ENCODE data around the gene SCYGR4. TPM values are rescaled to one million over a fixed set of nuclear protein-coding genes. Genes with fewer than 3 reads are reported as not detected.
A peak's percentile ranks its signal among the peaks of the same experiment; 100 is the strongest.

SCYGR4 gene
- total and polyA plus RNA-seq, 4 donors = 0.51 to 0.57 TPM; not detected in 2

- DNase-seq (ENCODE audit: low read depth in 4 of 6, low spot score in 6 of 6) = no peak
- H3K36me3 ChIP-seq (ENCODE audit: control insufficient read depth, insufficient read depth, low read length) = no peaks in the 10 kb centered on the region
- WGBS (ENCODE audit: insufficient coverage) = no CpG with 5 or more reads among the region's 2 CpGs
- H3K27me3 ChIP-seq (ENCODE audit: control insufficient read depth, insufficient read depth, low read length) = no peaks in the 10 kb centered on the region
- H3K9me3 ChIP-seq (ENCODE audit: control insufficient read depth, insufficient read depth, low read length) = no peaks in the 10 kb centered on the region
- no peaks in the 10 kb centered on the region for H3K4me1 ChIP-seq (ENCODE audit: control insufficient read depth, insufficient read depth, low read length)
- H3K27ac ChIP-seq (ENCODE audit: low read depth, low read length) = no peak overlapping the region
- no peak overlapping the region for H3K4me3 ChIP-seq (ENCODE audit: low read depth, low read length)
These were observed 7.2 kb upstream of the SCYGR4 start for GRCh38 chr2:227610123-227610522.

GRCh38 chr2:227612546-227613271 lies 4.6 kb upstream of the SCYGR4 start:
- H3K4me3 ChIP-seq (ENCODE audit: low read depth, low read length) = no peak overlapping the region
- H3K9me3 ChIP-seq (ENCODE audit: control insufficient read depth, insufficient read depth, low read length) = no peaks in the 10 kb centered on the region
- 83% methylated on average over 5 of the region's 11 CpGs for WGBS (ENCODE audit: insufficient coverage)
- DNase-seq (ENCODE audit: low read depth in 4 of 6, low spot score in 6 of 6) = no peak
- no peaks in the 10 kb centered on the region for H3K4me1 ChIP-seq (ENCODE audit: control insufficient read depth, insufficient read depth, low read length)
- H3K27ac ChIP-seq (ENCODE audit: low read depth, low read length) = no peak overlapping the region
- H3K36me3 ChIP-seq (ENCODE audit: control insufficient read depth, insufficient read depth, low read length) = no peaks in the 10 kb centered on the region
- no peaks in the 10 kb centered on the region for H3K27me3 ChIP-seq (ENCODE audit: control insufficient read depth, insufficient read depth, low read length)

- Histone ChIP-seq H3K36me3 (ENCODE audit: control insufficient read depth, insufficient read depth, low read length) (no peaks in the 10 kb centered on the region), H3K4me1 (ENCODE audit: control insufficient read depth, insufficient read depth, low read length) (no peaks in the 10 kb centered on the region), H3K9me3 (ENCODE audit: control insufficient read depth, insufficient read depth, low read length) (no peaks in the 10 kb centered on the region), H3K4me3 (ENCODE audit: low read depth, low read length) (no peak overlapping the region), H3K27me3 (ENCODE audit: control insufficient read depth, insufficient read depth, low read length) (no peaks in the 10 kb centered on the region), H3K27ac (ENCODE audit: low read depth, low read length) (no peak overlapping the region)
- DNase-seq (ENCODE audit: low read depth in 4 of 6, low spot score in 6 of 6) = no peak
- 92% methylated on average over 2 of the region's 4 CpGs for WGBS (ENCODE audit: insufficient coverage)
These were observed 4.0 kb upstream of the SCYGR4 start for GRCh38 chr2:227613272-227613660.

GRCh38 chr2:227614246-227614645 lies 3.1 kb upstream of the SCYGR4 start:
- no peak overlapping the region for H3K27ac ChIP-seq (ENCODE audit: low read depth, low read length)
- no peak for DNase-seq (ENCODE audit: low read depth in 4 of 6, low spot score in 6 of 6)
- 95% methylated on average over 4 of the region's 4 CpGs for WGBS (ENCODE audit: insufficient coverage)
- H3K4me1 ChIP-seq (ENCODE audit: control insufficient read depth, insufficient read depth, low read length) = no peaks in the 10 kb centered on the region
- H3K36me3 ChIP-seq (ENCODE audit: control insufficient read depth, insufficient read depth, low read length) = no peaks in the 10 kb centered on the region
- H3K4me3 ChIP-seq (ENCODE audit: low read depth, low read length) = no peak overlapping the region
- no peaks in the 10 kb centered on the region for H3K9me3 ChIP-seq (ENCODE audit: control insufficient read depth, insufficient read depth, low read length)
- H3K27me3 ChIP-seq (ENCODE audit: control insufficient read depth, insufficient read depth, low read length) = no peaks in the 10 kb centered on the region

GRCh38 chr2:227614740-227615139 lies 2.6 kb upstream of the SCYGR4 start, which contains the start of gene SCYGR3:
TSS of gene SCYGR3 (minus strand) at chr2:227614840. CDS start at chr2:227614840, 0 bp downstream.
- Histone ChIP-seq H3K36me3 (ENCODE audit: control insufficient read depth, insufficient read depth, low read length) (no peaks in the 10 kb centered on the region), H3K4me3 (ENCODE audit: low read depth, low read length) (no peak within 1 kb of the TSS), H3K9me3 (ENCODE audit: control insufficient read depth, insufficient read depth, low read length) (no peaks in the 10 kb centered on the region), H3K27me3 (ENCODE audit: control insufficient read depth, insufficient read depth, low read length) (no peaks in the 10 kb centered on the region), H3K4me1 (ENCODE audit: control insufficient read depth, insufficient read depth, low read length) (no peaks in the 10 kb centered on the region), H3K27ac (ENCODE audit: low read depth, low read length) (no peak within 1 kb of the TSS)
- no peak for DNase-seq (ENCODE audit: low read depth in 4 of 6, low spot score in 6 of 6)
- no CpG with 5 or more reads among the region's 4 CpGs for WGBS (ENCODE audit: insufficient coverage)

- no peak for DNase-seq (ENCODE audit: low read depth in 4 of 6, low spot score in 6 of 6)
- 70% methylated on average over 2 of the region's 4 CpGs for WGBS (ENCODE audit: insufficient coverage)
- H3K36me3 ChIP-seq (ENCODE audit: control insufficient read depth, insufficient read depth, low read length) = no peaks in the 10 kb centered on the region
- H3K27me3 ChIP-seq (ENCODE audit: control insufficient read depth, insufficient read depth, low read length) = no peaks in the 10 kb centered on the region
- H3K9me3 ChIP-seq (ENCODE audit: control insufficient read depth, insufficient read depth, low read length) = no peaks in the 10 kb centered on the region
- no peak overlapping the region for H3K27ac ChIP-seq (ENCODE audit: low read depth, low read length)
- no peaks in the 10 kb centered on the region for H3K4me1 ChIP-seq (ENCODE audit: control insufficient read depth, insufficient read depth, low read length)
- no peak overlapping the region for H3K4me3 ChIP-seq (ENCODE audit: low read depth, low read length)
These were observed 2.1 kb upstream of the SCYGR4 start for GRCh38 chr2:227615181-227615580.

- Histone ChIP-seq H3K4me1 (ENCODE audit: control insufficient read depth, insufficient read depth, low read length) (no peaks in the 10 kb centered on the region), H3K27me3 (ENCODE audit: control insufficient read depth, insufficient read depth, low read length) (no peaks in the 10 kb centered on the region), H3K4me3 (ENCODE audit: low read depth, low read length) (no peak overlapping the region), H3K27ac (ENCODE audit: low read depth, low read length) (no peak overlapping the region), H3K9me3 (ENCODE audit: control insufficient read depth, insufficient read depth, low read length) (no peaks in the 10 kb centered on the region), H3K36me3 (ENCODE audit: control insufficient read depth, insufficient read depth, low read length) (no peaks in the 10 kb centered on the region)
- 80% methylated on average over 3 of the region's 5 CpGs for WGBS (ENCODE audit: insufficient coverage)
- DNase-seq (ENCODE audit: low read depth in 4 of 6, low spot score in 6 of 6) = no peak
These were observed 1.4 kb upstream of the SCYGR4 start for GRCh38 chr2:227615906-227616305.

- Histone ChIP-seq H3K9me3 (ENCODE audit: control insufficient read depth, insufficient read depth, low read length) (no peaks in the 10 kb centered on the region), H3K4me1 (ENCODE audit: control insufficient read depth, insufficient read depth, low read length) (no peaks in the 10 kb centered on the region), H3K27me3 (ENCODE audit: control insufficient read depth, insufficient read depth, low read length) (no peaks in the 10 kb centered on the region), H3K4me3 (ENCODE audit: low read depth, low read length) (no peak overlapping the region), H3K27ac (ENCODE audit: low read depth, low read length) (no peak overlapping the region), H3K36me3 (ENCODE audit: control insufficient read depth, insufficient read depth, low read length) (no peaks in the 10 kb centered on the region)
- no peak for DNase-seq (ENCODE audit: low read depth in 4 of 6, low spot score in 6 of 6)
- 55% methylated on average over 2 of the region's 4 CpGs for WGBS (ENCODE audit: insufficient coverage)
These were observed 667 bp upstream of the SCYGR4 start for GRCh38 chr2:227616631-227617030.

- no peaks in the 10 kb centered on the region for H3K36me3 ChIP-seq (ENCODE audit: control insufficient read depth, insufficient read depth, low read length)
- no peak overlapping the region for H3K4me3 ChIP-seq (ENCODE audit: low read depth, low read length)
- H3K27ac ChIP-seq (ENCODE audit: low read depth, low read length) = no peak overlapping the region
- H3K4me1 ChIP-seq (ENCODE audit: control insufficient read depth, insufficient read depth, low read length) = no peaks in the 10 kb centered on the region
- H3K27me3 ChIP-seq (ENCODE audit: control insufficient read depth, insufficient read depth, low read length) = no peaks in the 10 kb centered on the region
- H3K9me3 ChIP-seq (ENCODE audit: control insufficient read depth, insufficient read depth, low read length) = no peaks in the 10 kb centered on the region
- DNase-seq (ENCODE audit: low read depth in 4 of 6, low spot score in 6 of 6) = no peak
These were observed 5.9 kb downstream of the SCYGR4 start for GRCh38 chr2:227623226-227623625.

- Histone ChIP-seq H3K36me3 (ENCODE audit: control insufficient read depth, insufficient read depth, low read length) (no peaks in the 10 kb centered on the region), H3K4me1 (ENCODE audit: control insufficient read depth, insufficient read depth, low read length) (no peaks in the 10 kb centered on the region), H3K27me3 (ENCODE audit: control insufficient read depth, insufficient read depth, low read length) (no peaks in the 10 kb centered on the region), H3K4me3 (ENCODE audit: low read depth, low read length) (no peak overlapping the region), H3K9me3 (ENCODE audit: control insufficient read depth, insufficient read depth, low read length) (no peaks in the 10 kb centered on the region), H3K27ac (ENCODE audit: low read depth, low read length) (no peak overlapping the region)
- WGBS (ENCODE audit: insufficient coverage) = no CpG with 5 or more reads among the region's 2 CpGs
- peak in 1 of 6 donors; percentile 10 for DNase-seq (ENCODE audit: low read depth in 4 of 6, low spot score in 6 of 6)
These were observed 8.1 kb downstream of the SCYGR4 start for GRCh38 chr2:227625420-227625819.
